RWPE2 (cell line): ENCODE results near the gene NR1I2.

ENCODE experiments used
- ATAC-seq: fragments of 200-7000 bp; cut with Tn5 transposase; 3 replicates; pipeline ENCODE4 v1.9.1; 2021; ENCODE audit warnings: low read depth
- DNase-seq: peaks from one replicate; pipeline ENCODE4 v3.0.0-alpha.2; 2020; ENCODE audit warnings: low spot score
- H3K27ac ChIP-seq: fragments of 450-650 bp; 2 replicates; pipeline ENCODE4 v1.5.1; 2017; ENCODE audit warnings: mild to moderate bottlenecking; ENCODE audit not compliant: poor library complexity, severe bottlenecking
- H3K27me3 ChIP-seq: fragments of 250-450 bp; sonication (Bioruptor Pico); 2 replicates; pipeline ENCODE4 v1.5.1; 2021; ENCODE audit warnings: mild to moderate bottlenecking, moderate library complexity; ENCODE audit not compliant: insufficient read depth, poor library complexity, severe bottlenecking
- H3K36me3 ChIP-seq: fragments of 250-450 bp; sonication (Bioruptor Pico); 2 replicates; pipeline ENCODE4 v1.5.1; 2020; ENCODE audit warnings: low read depth, mild to moderate bottlenecking, moderate library complexity
- H3K4me1 ChIP-seq: fragments of 250-450 bp; sonication (Bioruptor Pico); 2 replicates; pipeline ENCODE4 v1.5.1; 2021; ENCODE audit warnings: mild to moderate bottlenecking, moderate library complexity; ENCODE audit not compliant: insufficient read depth, poor library complexity, severe bottlenecking
- H3K4me3 ChIP-seq: fragments of 250-450 bp; sonication (Bioruptor Pico); 2 replicates; pipeline ENCODE4 v1.5.1; 2021; ENCODE audit warnings: mild to moderate bottlenecking, moderate library complexity; ENCODE audit not compliant: severe bottlenecking
- H3K9me3 ChIP-seq: fragments of 250-450 bp; sonication (Bioruptor Pico); 2 replicates; pipeline ENCODE4 v1.5.1; 2021; ENCODE audit warnings: mild to moderate bottlenecking, moderate library complexity; ENCODE audit not compliant: severe bottlenecking
- CTCF ChIP-seq: fragments of 450-650 bp; IDR thresholded peaks from one replicate; pipeline ENCODE4 v1.5.1; 2017; ENCODE audit warnings: mild to moderate bottlenecking, moderate library complexity; ENCODE audit not compliant: poor library complexity, severe bottlenecking

Gene NR1I2

GRCh38 chr3:119782460-119782859 lies 559 bp downstream of the NR1I2 start:
- Histone ChIP-seq H3K27ac (no peak overlapping the region), H3K4me3 (no peak overlapping the region), H3K27me3 (no peaks in the 10 kb centered on the region), H3K9me3 (no peaks in the 10 kb centered on the region), H3K4me1 (no peaks in the 10 kb centered on the region), H3K36me3 (no peaks in the 10 kb centered on the region)
- TF ChIP-seq CTCF = no peak
- ATAC-seq (no peak), DNase-seq (no peak)

- no peak for DNase-seq
- no peak for ATAC-seq
- no peaks in the 10 kb centered on the region for H3K4me1 ChIP-seq
- no peaks in the 10 kb centered on the region for H3K36me3 ChIP-seq
- TF ChIP-seq CTCF = no peak
- H3K4me3 ChIP-seq = no peak overlapping the region
- H3K27ac ChIP-seq = no peak overlapping the region
- no peaks in the 10 kb centered on the region for H3K9me3 ChIP-seq
- no peaks in the 10 kb centered on the region for H3K27me3 ChIP-seq
Measured at GRCh38 chr3:119783255-119783654, 1.4 kb downstream of the NR1I2 start.

GRCh38 chr3:119783883-119784282 lies 2.0 kb downstream of the NR1I2 start:
- ATAC-seq (no peak), DNase-seq (no peak)
- no peaks in the 10 kb centered on the region for H3K9me3 ChIP-seq
- H3K4me3 ChIP-seq = no peak overlapping the region
- TF ChIP-seq CTCF = no peak
- no peaks in the 10 kb centered on the region for H3K4me1 ChIP-seq
- no peak overlapping the region for H3K27ac ChIP-seq
- no peaks in the 10 kb centered on the region for H3K36me3 ChIP-seq
- H3K27me3 ChIP-seq = no peaks in the 10 kb centered on the region

- Histone ChIP-seq H3K4me1 (no peaks in the 10 kb centered on the region), H3K36me3 (no peaks in the 10 kb centered on the region), H3K27ac (no peak overlapping the region), H3K4me3 (no peak overlapping the region), H3K27me3 (no peaks in the 10 kb centered on the region), H3K9me3 (no peaks in the 10 kb centered on the region)
- no peak for ATAC-seq
- no peak for DNase-seq
- TF ChIP-seq CTCF = no peak
Measured at GRCh38 chr3:119786409-119786808, 4.5 kb downstream of the NR1I2 start.

GRCh38 chr3:119790369-119790768 lies 8.5 kb downstream of the NR1I2 start:
- Histone ChIP-seq H3K36me3 (no peaks in the 10 kb centered on the region), H3K4me3 (no peak overlapping the region), H3K9me3 (no peaks in the 10 kb centered on the region), H3K4me1 (no peaks in the 10 kb centered on the region), H3K27me3 (no peaks in the 10 kb centered on the region), H3K27ac (no peak overlapping the region)
- TF ChIP-seq CTCF = no peak
- ATAC-seq = no peak
- DNase-seq = no peak
